Measurements from ENCODE around the gene CCDC71. TPM values are rescaled to one million over a fixed set of nuclear protein-coding genes. Genes with fewer than 3 reads are reported as not detected.

CCDC71 gene
- total and polyA plus RNA-seq, 9 of the 15 experiments (the other 6 are each of a cell fraction or from before 2014, with no cell fraction given): 0.13 to 19.3 (median 14.3) TPM

- no peak for TF ChIP-seq CHCHD3 (CRISPR knock-in tag; IDR thresholded peaks at IDR 0.05)
- no peak for TF ChIP-seq RFX1 (IDR thresholded peaks at IDR 0.05)
- peak; percentile 49; the same call in 1 of the 2 replicates for TF ChIP-seq ESRRA (IDR thresholded peaks at IDR 0.05; ENCODE audit: borderline replicate concordance, low read depth)
- TF ChIP-seq PKNOX1 (IDR thresholded peaks at IDR 0.05): peak; percentile 55
- peak; percentile 23 for TF ChIP-seq CCNT2 (IDR thresholded peaks at IDR 0.05; ENCODE audit: borderline replicate concordance, extremely low read depth, insufficient read length, low read depth, low read length)
- peak; percentile 91; the same call in 1 of the 2 replicates for TF ChIP-seq PTBP1 (IDR thresholded peaks at IDR 0.05; ENCODE audit: low read depth, low read length)
- TF ChIP-seq CSDE1 (IDR thresholded peaks at IDR 0.05): no peak
- no peak for TF ChIP-seq ZNF24 (IDR thresholded peaks at IDR 0.05)
- TF ChIP-seq GTF3C2 (IDR thresholded peaks at IDR 0.05; ENCODE audit: borderline replicate concordance, extremely low read depth, insufficient read length): peak; percentile 49
- no peak for TF ChIP-seq RFX7 (CRISPR knock-in tag; IDR thresholded peaks at IDR 0.05)
- TF ChIP-seq HIVEP1 (CRISPR knock-in tag; IDR thresholded peaks at IDR 0.05): no peak
- peak; percentile 47; the same call in 1 of the 2 replicates for TF ChIP-seq NKRF (IDR thresholded peaks at IDR 0.05; ENCODE audit: borderline replicate concordance)
- no peak for TF ChIP-seq TCF7 (IDR thresholded peaks at IDR 0.05; ENCODE audit: borderline replicate concordance)
- no peak for TF ChIP-seq KDM5B (IDR thresholded peaks at IDR 0.05; ENCODE audit: insufficient replicate concordance, low read depth, low read length)
- TF ChIP-seq CREB3L1 (IDR thresholded peaks at IDR 0.05; ENCODE audit: borderline replicate concordance, low read depth): peak; percentile 31; the same call in 1 of the 2 replicates
- TF ChIP-seq MTA3 (IDR thresholded peaks at IDR 0.05; ENCODE audit: borderline replicate concordance): peak; percentile 54
- TF ChIP-seq ZNF583 (CRISPR knock-in tag; IDR thresholded peaks at IDR 0.05): 0 out of 2 replicates have a peak, but pooled peaks have one; percentile 40
- TF ChIP-seq POLR2A (conservative IDR thresholded peaks at IDR 0.05): peak; percentile 53; the same call in 1 of the 2 replicates
These were observed at the start of gene CCDC71 (continued) for GRCh38 chr3:49165771-49166751.
